Neural cell (in vitro differentiated cells): ENCODE measurements around the gene LRRC8B.

Experiments used
- CTCF ChIP-seq: fragments of 450-650 bp; IDR thresholded peaks from 2 replicates; pipeline ENCODE4 v1.5.1; 2014; ENCODE audit warnings: antibody characterized with exemption, mild to moderate bottlenecking, moderate library complexity; ENCODE audit not compliant: poor library complexity, severe bottlenecking
- EP300 ChIP-seq: fragments of 450-650 bp; conservative IDR thresholded peaks from 2 replicates; pipeline ENCODE4 v1.6.1; 2014; ENCODE audit warnings: antibody characterized with exemption, mild to moderate bottlenecking, moderate library complexity; ENCODE audit not compliant: poor library complexity, severe bottlenecking
- EZH2 ChIP-seq: fragments of 200-600, 300-800 bp; shearing (Covaris generic), sonication (generic); IDR thresholded peaks from 2 replicates; pipeline ENCODE4 v1.6.1; 2014; ENCODE audit warnings: antibody characterized with exemption, low read length, borderline replicate concordance, mild to moderate bottlenecking; ENCODE audit not compliant: insufficient read depth, poor library complexity, severe bottlenecking
- MXI1 ChIP-seq: fragments of 450-650 bp; conservative IDR thresholded peaks from 2 replicates; pipeline ENCODE4 v1.6.1; 2014; ENCODE audit warnings: antibody characterized with exemption, mild to moderate bottlenecking; ENCODE audit not compliant: poor library complexity, severe bottlenecking
- POLR2AphosphoS5 ChIP-seq: IDR thresholded peaks from 2 replicates; pipeline ENCODE4 v1.6.1; 2012
- RAD21 ChIP-seq: fragments of 450-650 bp; conservative IDR thresholded peaks from 2 replicates; pipeline ENCODE4 v1.6.1; 2014; ENCODE audit warnings: antibody characterized with exemption, mild to moderate bottlenecking, moderate library complexity
- REST ChIP-seq: IDR thresholded peaks from 2 replicates; pipeline ENCODE4 v1.6.1; 2012; ENCODE audit warnings: borderline replicate concordance
- SMC3 ChIP-seq: fragments of 450-650 bp; conservative IDR thresholded peaks from 2 replicates; pipeline ENCODE4 v1.6.1; 2014; ENCODE audit warnings: antibody characterized with exemption, mild to moderate bottlenecking, moderate library complexity; ENCODE audit not compliant: poor library complexity
- TAF1 ChIP-seq: IDR thresholded peaks from 2 replicates; pipeline ENCODE4 v1.6.1; 2012; ENCODE audit warnings: low read depth

- no peak for TF ChIP-seq CTCF
- TF ChIP-seq RAD21 = no peak
- no peak for TF ChIP-seq EZH2
- no peak for TF ChIP-seq REST
- TF ChIP-seq POLR2AphosphoS5 = no peak
- TF ChIP-seq SMC3 = no peak
- TF ChIP-seq TAF1 = no peak
- TF ChIP-seq EP300 = no peak
- TF ChIP-seq MXI1 = no peak
Measured at GRCh38 chr1:89575207-89575606, 50.6 kb downstream of the LRRC8B start.
